B cell (primary cell): Measurements from ENCODE around the gene VNN1. TPM values are rescaled to one million over a fixed set of nuclear protein-coding genes. Genes with fewer than 3 reads are reported as not detected.

Experiments
- ATAC-seq: fragments of 200-7000 bp; cut with Tn5 transposase; one replicate; pipeline ENCODE4 v1.10.0; 2021; ENCODE audit warnings: low read depth, mild to moderate bottlenecking, moderate number of reproducible peaks, moderate library complexity
- CTCF ChIA-PET: fragments of 350-600 bp; sonication (Branson Sonifier 250); formaldehyde crosslinking; loops from one replicate; lab custom pipeline; 2021; ENCODE audit warnings: antibody characterized with exemption, inconsistent platforms; lab: Charles Lee
- POLR2A ChIA-PET: fragments of 350-600 bp; sonication (Branson Sonifier 250); formaldehyde crosslinking; loops from one replicate; lab custom pipeline; 2021; ENCODE audit warnings: antibody characterized with exemption; lab: Charles Lee
- DNase-seq: peaks from one replicate; pipeline ENCODE4 v3.0.0; 2013
- H2AFZ ChIP-seq: 2 replicates; pipeline ENCODE4 v1.6.1; 2012; ENCODE audit warnings: mild to moderate bottlenecking, low read depth, low read length; ENCODE audit not compliant: insufficient read depth, poor library complexity, severe bottlenecking
- H3K27ac ChIP-seq, 2 donors: 1 replicate in 1 of 2; 2 replicates in 1 of 2; pipeline ENCODE4 v1.5.1; 2012 to 2013; ENCODE audit warnings: low read length in 2 of 2, mild to moderate bottlenecking in 2 of 2, moderate library complexity in 1 of 2
- H3K27me3 ChIP-seq, 4 experiments: fragments of 200-600 bp in 1 of 4; sonication (generic) in 1 of 4; replicated peaks in 1 of 4; 1 replicate in 2 of 4; 2 replicates in 2 of 4; pipeline versions ENCODE4 v1.6.1 to v1.7.0; 2013 to 2016; ENCODE audit warnings: low read length in 3 of 4, mild to moderate bottlenecking in 2 of 4, mixed read lengths in 1 of 4, moderate library complexity in 1 of 4; ENCODE audit not compliant: insufficient read depth in 4 of 4, control insufficient read depth in 3 of 4; ENCODE audit errors: control extremely low read depth in 1 of 4
- H3K36me3 ChIP-seq, 2 experiments: replicated peaks in 1 of 2; 1 replicate in 1 of 2; 2 replicates in 1 of 2; pipeline versions ENCODE4 v1.6.1 to v1.7.1; 2013; ENCODE audit warnings: low read length in 1 of 2; ENCODE audit not compliant: insufficient read depth in 2 of 2, control insufficient read depth in 1 of 2; ENCODE audit errors: control extremely low read depth in 1 of 2, extremely low read depth in 1 of 2
- H3K4me1 ChIP-seq, 2 donors: fragments of 200-600 bp in 1 of 2; sonication (generic) in 1 of 2; 1 replicate in 1 of 2; 2 replicates in 1 of 2; pipeline versions ENCODE4 v1.5.1 to v1.6.1; 2013 to 2017; ENCODE audit warnings: low read length in 2 of 2; ENCODE audit not compliant: control insufficient read depth in 2 of 2, insufficient read depth in 2 of 2
- H3K4me2 ChIP-seq: replicated peaks from 2 replicates; pipeline ENCODE3; 2012; ENCODE audit warnings: mild to moderate bottlenecking, low read depth, low read length; ENCODE audit not compliant: poor library complexity, severe bottlenecking
- H3K4me3 ChIP-seq, 5 experiments: fragments of 200-600 bp in 1 of 5; sonication (generic) in 1 of 5; 1 replicate in 3 of 5; 2 replicates in 2 of 5; pipeline versions ENCODE4 v1.5.1 to v1.7.0; 2011 to 2016; ENCODE audit warnings: low read length in 4 of 5, mild to moderate bottlenecking in 4 of 5, low read depth in 2 of 5, control low read depth in 1 of 5, moderate library complexity in 1 of 5; ENCODE audit not compliant: insufficient read depth in 1 of 5; ENCODE audit errors: control extremely low read depth in 1 of 5, extremely low read depth in 1 of 5
- H3K79me2 ChIP-seq: fragments of 200-600 bp; sonication (generic); one replicate; pipeline ENCODE4 v1.6.0; 2016; ENCODE audit warnings: low read length; ENCODE audit not compliant: control insufficient read depth, insufficient read depth
- H3K9ac ChIP-seq: fragments of 200-600 bp; sonication (generic); 2 replicates; pipeline ENCODE4 v1.6.1; 2017; ENCODE audit warnings: mild to moderate bottlenecking, low read length, moderate library complexity
- H3K9me3 ChIP-seq, 3 donors: one replicate each; pipeline versions ENCODE4 v1.6.1 to v1.7.1; 2013; ENCODE audit warnings: low read length in 2 of 3; ENCODE audit not compliant: control insufficient read depth in 2 of 3, insufficient read depth in 1 of 3; ENCODE audit errors: control extremely low read depth in 1 of 3
- H4K20me1 ChIP-seq: 2 replicates; pipeline ENCODE4 v1.6.0; 2012; ENCODE audit warnings: mild to moderate bottlenecking, low read length; ENCODE audit not compliant: insufficient read depth, control insufficient read depth, poor library complexity, severe bottlenecking
- H3K27ac Mint-ChIP-seq: one replicate; pipeline ENCODE4 v1.8.0; 2021; ENCODE audit warnings: mixed read lengths
- H3K27me3 Mint-ChIP-seq: one replicate; pipeline ENCODE4 v1.8.0; 2021; ENCODE audit warnings: mixed read lengths
- H3K4me1 Mint-ChIP-seq: one replicate; pipeline ENCODE4 v1.8.0; 2021; ENCODE audit warnings: mixed read lengths
- H3K4me3 Mint-ChIP-seq: one replicate; pipeline ENCODE4 v1.8.0; 2021; ENCODE audit warnings: mixed read lengths
- H3K9me3 Mint-ChIP-seq: one replicate; pipeline ENCODE4 v1.8.0; 2022; ENCODE audit warnings: mixed read lengths; ENCODE audit not compliant: insufficient read depth
- CTCF ChIP-seq: fragments of 200-600 bp; IDR thresholded peaks from one replicate; pipeline ENCODE4 v1.8.0; 2022; ENCODE audit warnings: antibody characterized with exemption, mild to moderate bottlenecking
- EZH2 ChIP-seq: IDR thresholded peaks from 2 replicates; pipeline ENCODE4 v1.6.1; 2012; ENCODE audit warnings: borderline replicate concordance, low read depth, mild to moderate bottlenecking, moderate library complexity, low read length; ENCODE audit not compliant: insufficient read depth, poor library complexity, severe bottlenecking
- WGBS: methylation state at CpG from one replicate; pipeline ENCODE4 v1.1.5; 2013; ENCODE audit warnings: missing lambda C conversion rate; ENCODE audit not compliant: insufficient coverage; 5-methylcytosine and 5-hydroxymethylcytosine counted together
- intact Hi-C: fragments of 100-400 bp; cut with micrococcal nuclease; formaldehyde crosslinking; loops from one replicate; pipeline ENCODE4 v1.10.0; 2022
- polyA plus RNA-seq: library from polyadenylated mRNA; depleted of rRNA; stranded (reverse); fragments of >200 nt; gene quantifications from 2 replicates; pipeline ENCODE4 v1.2.3, GENCODE V29; 2012
- total RNA-seq, 2 donors: library from RNA; stranded (reverse); fragments of 120-200 nt in 1 of 2; gene quantifications; 1 replicate in 1 of 2; 2 replicates in 1 of 2; pipeline versions ENCODE4 v1.2.3 to v1.2.4, GENCODE V29; 2013 to 2022

Gene VNN1
- total and polyA plus RNA-seq, 2 donors (not counting 1 experiment from before 2014, with no cell fraction given), result 0.04 TPM; not detected in 1

- ATAC-seq (no peak), DNase-seq (no peak)
- Mint-ChIP-seq H3K9me3 (no peaks in the 10 kb centered on the region), H3K4me1 (peaks cover 8% of the 10 kb centered on the region), H3K27ac (no peak overlapping the region), H3K27me3 (no peaks in the 10 kb centered on the region), H3K4me3 (no peak overlapping the region)
- Histone ChIP-seq H3K9me3 (no peaks in the 10 kb centered on the region), H3K9ac (no peak overlapping the region), H3K36me3 (no peaks in the 10 kb centered on the region), H3K79me2 (no peaks in the 10 kb centered on the region), H4K20me1 (no peaks in the 10 kb centered on the region), H3K4me1 (peaks cover 2 to 3% of the 10 kb centered on the region in 2 donors), H3K4me2 (no peak overlapping the region), H3K27me3 (no peaks in the 10 kb centered on the region), H3K4me3 (no peak overlapping the region), H2AFZ (no peak overlapping the region), H3K27ac (no peak overlapping the region)
- ChIA-PET POLR2A (no interaction called here), CTCF (no interaction called here)
- intact Hi-C loops, result no loop called here
- no CpG with 5 or more reads among the region's 3 CpGs for WGBS
- TF ChIP-seq CTCF, result no peak
- TF ChIP-seq EZH2, result no peak
These were observed 16.7 kb upstream of the VNN1 start for GRCh38 chr6:132730560-132730959.

- Histone ChIP-seq H3K4me2 (no peak overlapping the region), H3K9me3 (no peaks in the 10 kb centered on the region), H3K4me3 (no peak overlapping the region), H4K20me1 (no peaks in the 10 kb centered on the region), H3K27me3 (no peaks in the 10 kb centered on the region), H3K9ac (no peak overlapping the region), H3K27ac (no peak overlapping the region), H3K79me2 (no peaks in the 10 kb centered on the region), H2AFZ (no peak overlapping the region), H3K36me3 (no peaks in the 10 kb centered on the region), H3K4me1 (peaks cover 2 to 5% of the 10 kb centered on the region in 2 donors)
- Mint-ChIP-seq H3K27ac (no peak overlapping the region), H3K27me3 (no peaks in the 10 kb centered on the region), H3K9me3 (no peaks in the 10 kb centered on the region), H3K4me3 (no peak overlapping the region), H3K4me1 (peaks cover 11% of the 10 kb centered on the region)
- no peak for ATAC-seq
- ChIA-PET CTCF (interaction anchor here (1.0 to 1.6 kb wide), 5 partner anchors 12 to 58 kb away, joined by 3 to 6 read pairs (median 3); no protein-coding TSS in a partner anchor), POLR2A (no interaction called here)
- no peak for DNase-seq
- intact Hi-C loops, result no loop called here
- WGBS, result 94% methylated on average over 3 of the region's 4 CpGs
- no peak for TF ChIP-seq EZH2
- TF ChIP-seq CTCF, result no peak
These were observed 14.8 kb upstream of the VNN1 start for GRCh38 chr6:132728616-132729015.
